ENCODE results near the gene GSTM3. TPM values are rescaled to one million over a fixed set of nuclear protein-coding genes. Genes with fewer than 3 reads are reported as not detected.
A peak's percentile ranks its signal among the peaks of the same experiment; 100 is the strongest.
"Not testable (repeated sequence)": the region's sequence is repeated elsewhere in the genome, so short reads cannot be mapped to it uniquely, and the experiment has no call there.

Gene GSTM3
- total RNA-seq, 2 experiments from 2014 or later, result 14.8 to 15.4 TPM

DNA sequence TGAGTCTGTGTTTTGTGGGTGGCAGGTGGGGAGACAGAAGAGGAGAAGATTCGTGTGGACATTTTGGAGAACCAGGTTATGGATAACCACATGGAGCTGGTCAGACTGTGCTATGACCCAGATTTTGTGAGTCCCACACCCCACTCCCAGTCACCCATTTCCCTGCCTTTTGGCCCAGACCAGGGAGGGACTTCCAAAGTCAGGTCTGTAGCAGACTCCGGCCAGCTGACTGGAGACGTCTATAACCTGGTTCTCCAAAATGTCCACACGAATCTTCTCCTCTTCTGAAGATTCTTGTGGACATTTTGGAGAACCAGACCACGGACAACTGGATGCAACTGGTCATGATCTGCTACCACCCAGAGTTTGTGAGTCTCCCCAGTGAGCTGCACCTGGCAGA is 27.2 kb downstream of the GSTM3 start:
- ATAC-seq (ENCODE audit: poor library complexity), result no peak
- Histone ChIP-seq H3K4me3 (ENCODE audit: low read length) (no peak overlapping the region), H3K27ac (ENCODE audit: low read depth in 1 of 2, low read length in 2 of 2) (no peak overlapping the region), H3K27me3 (ENCODE audit: control insufficient read depth in 1 of 2, insufficient read depth in 2 of 2, low read length in 2 of 2) (peaks cover 0 to 5% of the 10 kb centered on the region in 2 experiments), H3K4me1 (ENCODE audit: insufficient read depth, low read length) (no peaks in the 10 kb centered on the region), H3K9me3 (ENCODE audit: control insufficient read depth in 1 of 2, insufficient read depth in 1 of 2, low read length in 2 of 2) (no peaks in the 10 kb centered on the region), H3K36me3 (ENCODE audit: insufficient read depth, low read length) (no peaks in the 10 kb centered on the region)
- peaks cover 10% of the 10 kb centered on the region for H3K36me3 Mint-ChIP-seq (ENCODE audit: low read depth)
- H3K27me3 Mint-ChIP-seq, result peaks cover 17% of the 10 kb centered on the region
- CTCF ChIA-PET, result no interaction called here
- TF ChIP-seq, protein P1, sequence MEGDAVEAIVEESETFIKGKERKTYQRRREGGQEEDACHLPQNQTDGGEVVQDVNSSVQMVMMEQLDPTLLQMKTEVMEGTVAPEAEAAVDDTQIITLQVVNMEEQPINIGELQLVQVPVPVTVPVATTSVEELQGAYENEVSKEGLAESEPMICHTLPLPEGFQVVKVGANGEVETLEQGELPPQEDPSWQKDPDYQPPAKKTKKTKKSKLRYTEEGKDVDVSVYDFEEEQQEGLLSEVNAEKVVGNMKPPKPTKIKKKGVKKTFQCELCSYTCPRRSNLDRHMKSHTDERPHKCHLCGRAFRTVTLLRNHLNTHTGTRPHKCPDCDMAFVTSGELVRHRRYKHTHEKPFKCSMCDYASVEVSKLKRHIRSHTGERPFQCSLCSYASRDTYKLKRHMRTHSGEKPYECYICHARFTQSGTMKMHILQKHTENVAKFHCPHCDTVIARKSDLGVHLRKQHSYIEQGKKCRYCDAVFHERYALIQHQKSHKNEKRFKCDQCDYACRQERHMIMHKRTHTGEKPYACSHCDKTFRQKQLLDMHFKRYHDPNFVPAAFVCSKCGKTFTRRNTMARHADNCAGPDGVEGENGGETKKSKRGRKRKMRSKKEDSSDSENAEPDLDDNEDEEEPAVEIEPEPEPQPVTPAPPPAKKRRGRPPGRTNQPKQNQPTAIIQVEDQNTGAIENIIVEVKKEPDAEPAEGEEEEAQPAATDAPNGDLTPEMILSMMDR (IDR thresholded peaks at IDR 0.05), result no peak
- H3K27ac Mint-ChIP-seq, result no peak overlapping the region
- H3K4me1 Mint-ChIP-seq (ENCODE audit: low read depth), result no peaks in the 10 kb centered on the region
- intact Hi-C loops (cut with DNase I, micrococcal nuclease), result no loop called here
- DNase-seq, result peak in 1 of 14 experiments; percentile 4
- POLR2A ChIA-PET, result no interaction called here
- H3K4me3 Mint-ChIP-seq, result no peak overlapping the region
- H3K9me3 Mint-ChIP-seq, result peaks cover 6% of the 10 kb centered on the region

DNA sequence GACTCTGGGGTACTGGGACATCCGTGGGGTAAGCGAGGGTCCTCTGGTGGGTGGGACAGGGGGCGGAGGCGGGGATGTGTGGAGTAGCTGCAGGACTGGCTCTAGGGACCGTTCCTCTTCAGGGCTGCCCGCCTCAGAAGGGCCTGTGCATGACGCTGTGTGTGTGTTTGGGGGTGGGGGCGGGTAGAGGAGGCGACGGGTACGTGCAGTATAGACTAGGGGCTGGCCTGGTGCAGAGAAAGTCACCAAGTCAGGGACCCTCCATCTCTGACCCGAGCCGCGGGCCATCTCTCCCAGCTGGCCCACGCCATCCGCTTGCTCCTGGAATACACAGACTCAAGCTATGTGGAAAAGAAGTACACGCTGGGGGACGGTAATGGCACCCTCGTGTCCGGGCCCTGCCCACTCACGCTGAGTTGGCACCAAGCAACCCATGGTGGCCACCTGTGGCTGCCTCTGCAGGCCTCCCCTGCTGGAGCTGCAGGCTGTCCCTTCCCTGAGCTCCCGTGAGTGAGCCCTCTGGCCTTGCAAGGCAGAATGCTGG is 28.4 kb downstream of the GSTM3 start:
- H3K9me3 Mint-ChIP-seq, result peaks cover 10% of the 10 kb centered on the region
- Histone ChIP-seq H3K9me3 (ENCODE audit: control insufficient read depth in 1 of 2, insufficient read depth in 1 of 2, low read length in 2 of 2) (no peaks in the 10 kb centered on the region), H3K27ac (ENCODE audit: low read depth in 1 of 2, low read length in 2 of 2) (no peak overlapping the region), H3K4me1 (ENCODE audit: insufficient read depth, low read length) (no peaks in the 10 kb centered on the region), H3K27me3 (ENCODE audit: control insufficient read depth in 1 of 2, insufficient read depth in 2 of 2, low read length in 2 of 2) (peaks cover 0 to 5% of the 10 kb centered on the region in 2 experiments), H3K36me3 (ENCODE audit: insufficient read depth, low read length) (no peaks in the 10 kb centered on the region), H3K4me3 (ENCODE audit: low read length) (no peak overlapping the region)
- ATAC-seq (ENCODE audit: poor library complexity), result no peak
- no peaks in the 10 kb centered on the region for H3K4me1 Mint-ChIP-seq (ENCODE audit: low read depth)
- CTCF ChIA-PET, result no interaction called here
- DNase-seq, result peak in 1 of 14 experiments; percentile 3
- TF ChIP-seq, protein P1 (IDR thresholded peaks at IDR 0.05), result no peak
- intact Hi-C loops (cut with DNase I, micrococcal nuclease), result no loop called here
- H3K36me3 Mint-ChIP-seq (ENCODE audit: low read depth), result peaks cover 22% of the 10 kb centered on the region
- no peak overlapping the region for H3K27ac Mint-ChIP-seq
- H3K4me3 Mint-ChIP-seq, result no peak overlapping the region
- peaks cover 14% of the 10 kb centered on the region for H3K27me3 Mint-ChIP-seq
- POLR2A ChIA-PET, result no interaction called here

DNA sequence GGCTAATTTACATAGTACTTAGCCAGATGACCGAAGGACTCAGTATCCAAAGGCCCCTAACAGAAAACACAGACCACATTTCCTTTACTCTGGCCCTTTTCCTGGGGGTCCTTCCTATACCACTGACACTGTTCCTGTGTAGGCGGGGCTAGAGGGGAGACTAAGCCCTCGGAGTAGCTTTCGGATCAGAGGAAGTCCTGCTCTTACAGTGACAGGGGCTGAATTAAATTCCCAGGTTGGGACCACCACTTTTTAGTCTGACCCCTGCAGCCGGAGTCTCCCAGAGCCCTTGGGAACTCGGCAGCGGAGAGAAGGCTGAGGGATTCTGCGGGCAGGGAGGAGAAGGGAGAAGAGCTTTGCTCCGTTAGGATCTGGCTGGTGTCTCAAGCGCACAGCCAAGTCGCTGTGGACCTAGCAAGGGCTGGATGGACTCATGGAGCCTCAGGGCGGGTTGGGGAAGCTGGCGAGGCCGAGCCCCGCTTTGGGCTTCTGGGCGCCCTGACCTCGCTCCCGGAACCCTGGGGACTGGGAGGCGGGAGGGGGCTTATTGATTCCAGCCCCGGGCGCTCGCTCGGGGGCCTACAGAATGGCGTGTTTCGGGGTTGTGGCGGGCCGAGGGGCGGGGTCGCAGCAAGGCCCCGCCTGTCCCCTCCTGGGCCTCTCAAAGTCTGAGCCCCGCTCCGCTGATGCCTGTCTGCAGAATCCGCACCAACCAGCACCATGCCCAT is 29.1 kb downstream of the GSTM3 start, which contains the start of gene GSTM5:
Gene GSTM5, plus strand, starts transcription at position 659 of the 728 bp plus-strand sequence. Its CDS starts 62 bp downstream, at position 721.
- H3K4me3 Mint-ChIP-seq; H3K36me3 ChIP-seq (ENCODE audit: insufficient read depth, low read length); POLR2A ChIA-PET; H3K27ac ChIP-seq (ENCODE audit: low read depth in 1 of 2, low read length in 2 of 2); H3K4me1 ChIP-seq (ENCODE audit: insufficient read depth, low read length); H3K4me1 Mint-ChIP-seq (ENCODE audit: low read depth); CTCF ChIA-PET; H3K4me3 ChIP-seq (ENCODE audit: low read length); H3K9me3 ChIP-seq (ENCODE audit: control insufficient read depth in 1 of 2, insufficient read depth in 1 of 2, low read length in 2 of 2); H3K27me3 ChIP-seq (ENCODE audit: control insufficient read depth in 1 of 2, insufficient read depth in 2 of 2, low read length in 2 of 2); H3K27ac Mint-ChIP-seq; intact Hi-C loops (cut with DNase I, micrococcal nuclease): not testable (repeated sequence)
- Mint-ChIP-seq H3K9me3 (peaks cover 10% of the 10 kb centered on the region), H3K27me3 (peaks cover 13% of the 10 kb centered on the region), H3K36me3 (ENCODE audit: low read depth) (peaks cover 29% of the 10 kb centered on the region)
- peak in 1 of 14 experiments; percentile 4 for DNase-seq
- ATAC-seq (ENCODE audit: poor library complexity), result peak; percentile 64

DNA sequence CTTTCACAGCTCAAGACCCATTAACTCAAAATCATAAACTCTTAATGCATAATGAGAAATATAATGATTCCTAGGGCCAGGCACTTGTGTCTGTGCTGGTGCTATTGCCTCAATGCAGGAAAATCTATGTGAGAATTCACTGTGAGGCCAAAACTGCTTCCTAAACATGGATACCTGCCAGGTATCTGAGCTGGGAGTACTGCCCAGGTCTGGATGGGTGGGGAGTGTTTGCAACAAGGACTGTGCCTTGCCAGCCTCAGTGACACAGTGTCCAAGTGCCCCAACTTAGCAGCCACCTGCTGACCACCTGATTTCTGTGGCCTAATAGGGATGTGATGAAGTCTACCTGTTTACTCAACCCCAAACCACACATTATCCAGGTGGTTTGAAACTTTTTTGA is 31.0 kb downstream of the GSTM3 start:
- H3K27ac ChIP-seq (ENCODE audit: low read depth in 1 of 2, low read length in 2 of 2); H3K4me3 Mint-ChIP-seq; H3K27ac Mint-ChIP-seq; H3K4me1 Mint-ChIP-seq (ENCODE audit: low read depth); CTCF ChIA-PET; DNase-seq; H3K4me1 ChIP-seq (ENCODE audit: insufficient read depth, low read length); H3K27me3 ChIP-seq (ENCODE audit: control insufficient read depth in 1 of 2, insufficient read depth in 2 of 2, low read length in 2 of 2); ATAC-seq (ENCODE audit: poor library complexity); H3K9me3 ChIP-seq (ENCODE audit: control insufficient read depth in 1 of 2, insufficient read depth in 1 of 2, low read length in 2 of 2); intact Hi-C loops (cut with DNase I, micrococcal nuclease); H3K36me3 ChIP-seq (ENCODE audit: insufficient read depth, low read length); H3K4me3 ChIP-seq (ENCODE audit: low read length): not testable (repeated sequence)
- Mint-ChIP-seq H3K27me3 (peaks cover 13% of the 10 kb centered on the region), H3K9me3 (peaks cover 10% of the 10 kb centered on the region), H3K36me3 (ENCODE audit: low read depth) (peaks cover 33% of the 10 kb centered on the region)
- POLR2A ChIA-PET, result interaction anchor here (1.5 kb wide), 1 partner anchor 22 kb away, joined by 3 read pairs; the partner anchor contains the start of gene GSTM1

DNA sequence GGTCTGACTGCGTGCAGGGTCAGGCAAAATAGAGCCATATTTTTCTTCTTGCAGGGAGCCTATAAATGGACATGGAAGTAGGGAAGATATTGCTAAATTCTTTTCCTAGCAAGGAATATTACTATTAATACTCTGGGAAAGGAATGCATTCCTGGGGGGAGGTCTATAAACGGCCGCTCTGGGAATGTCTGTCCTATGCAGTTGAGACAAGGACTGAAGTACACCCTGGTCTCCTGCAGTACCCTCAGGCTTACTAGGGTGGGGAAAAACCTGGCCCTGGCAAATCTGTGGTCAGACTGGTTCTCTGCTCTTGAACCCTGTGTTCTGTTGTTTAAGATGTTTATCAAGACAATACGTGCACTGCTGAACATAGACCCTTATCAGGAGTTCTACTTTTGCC is 31.9 kb downstream of the GSTM3 start:
- CTCF ChIA-PET; H3K36me3 ChIP-seq (ENCODE audit: insufficient read depth, low read length); H3K9me3 ChIP-seq (ENCODE audit: control insufficient read depth in 1 of 2, insufficient read depth in 1 of 2, low read length in 2 of 2); H3K27me3 Mint-ChIP-seq; H3K4me3 Mint-ChIP-seq; H3K27ac Mint-ChIP-seq; H3K4me1 ChIP-seq (ENCODE audit: insufficient read depth, low read length); H3K4me1 Mint-ChIP-seq (ENCODE audit: low read depth); ATAC-seq (ENCODE audit: poor library complexity); H3K27ac ChIP-seq (ENCODE audit: low read depth in 1 of 2, low read length in 2 of 2); H3K4me3 ChIP-seq (ENCODE audit: low read length); H3K27me3 ChIP-seq (ENCODE audit: control insufficient read depth in 1 of 2, insufficient read depth in 2 of 2, low read length in 2 of 2); intact Hi-C loops (cut with DNase I, micrococcal nuclease): not testable (repeated sequence)
- peaks cover 42% of the 10 kb centered on the region for H3K36me3 Mint-ChIP-seq (ENCODE audit: low read depth)
- peak in 1 of 14 experiments; percentile 0 for DNase-seq
- peaks cover 10% of the 10 kb centered on the region for H3K9me3 Mint-ChIP-seq
- POLR2A ChIA-PET, result interaction anchor here (1.5 kb wide), 1 partner anchor 21 kb away, joined by 3 read pairs; the partner anchor contains the start of gene GSTM1

All from CD4-positive, alpha-beta T cell (primary cell).